IMR-90 (cell line): ENCODE measurements around the gene FEN1. TPM values are rescaled to one million over a fixed set of nuclear protein-coding genes. Genes with fewer than 3 reads are reported as not detected.

ENCODE experiments used
- ATAC-seq: fragments of 200-7000 bp; cut with Tn5 transposase; 2 replicates; pipeline ENCODE4 v1.9.1; 2020; ENCODE audit warnings: low read depth, mild to moderate bottlenecking, moderate library complexity
- BruUV-seq: library from RNA; stranded (reverse); fragments of 400-500 nt; replicated peaks from 2 replicates; lab custom pipeline; 2021; lab: Mats Ljungman, UMichigan
- CTCF ChIA-PET: fragments of 300-600 bp; formaldehyde crosslinking; extraction: SDS; loops from one replicate; lab custom pipeline; 2021; ENCODE audit warnings: antibody characterized with exemption; lab: Yijun Ruan, JAX
- POLR2A ChIA-PET: fragments of 300-600 bp; sonication (Branson Sonifier 250); formaldehyde crosslinking; loops from one replicate; lab custom pipeline; 2022; ENCODE audit warnings: antibody characterized with exemption; ENCODE audit not compliant: unreplicated experiment; lab: Charles Lee
- DNase-seq: peaks from one replicate; pipeline ENCODE4 v3.0.0; 2013
- H2AFZ ChIP-seq: replicated peaks from 2 replicates; pipeline ENCODE3; 2013; ENCODE audit warnings: low read length, mild to moderate bottlenecking; ENCODE audit not compliant: poor library complexity
- H2AK5ac ChIP-seq: 2 replicates; pipeline ENCODE4 v1.6.1; 2013; ENCODE audit warnings: low read depth, low read length, inconsistent platforms
- H2AK9ac ChIP-seq: replicated peaks from 2 replicates; pipeline ENCODE3; 2013; ENCODE audit warnings: mild to moderate bottlenecking, low read depth, low read length, moderate library complexity; ENCODE audit not compliant: poor library complexity
- H2BK120ac ChIP-seq: 2 replicates; pipeline ENCODE4 v1.6.1; 2013; ENCODE audit warnings: low read depth, low read length, inconsistent platforms
- H2BK15ac ChIP-seq: 3 replicates; pipeline ENCODE4 v1.6.1; 2013; ENCODE audit warnings: low read depth, low read length, inconsistent platforms
- H2BK20ac ChIP-seq: 2 replicates; pipeline ENCODE4 v1.6.1; 2013; ENCODE audit warnings: low read depth, mild to moderate bottlenecking, inconsistent platforms, low read length, moderate library complexity
- H2BK5ac ChIP-seq: 2 replicates; pipeline ENCODE4 v1.6.1; 2013; ENCODE audit warnings: mild to moderate bottlenecking, low read depth, low read length, inconsistent platforms; ENCODE audit not compliant: poor library complexity, severe bottlenecking
- H3K14ac ChIP-seq: replicated peaks from 2 replicates; pipeline ENCODE4 v1.6.1; 2013; ENCODE audit warnings: low read depth, low read length, inconsistent platforms
- H3K18ac ChIP-seq: 2 replicates; pipeline ENCODE4 v1.6.1; 2013; ENCODE audit warnings: low read depth, low read length, control low read depth
- H3K23ac ChIP-seq: 2 replicates; pipeline ENCODE4 v1.6.1; 2013; ENCODE audit warnings: low read depth, low read length, inconsistent platforms
- H3K27ac ChIP-seq: 2 replicates; pipeline ENCODE4 v1.5.1; 2013; ENCODE audit warnings: mild to moderate bottlenecking, control low read depth, low read length; ENCODE audit not compliant: insufficient read depth
- H3K27me3 ChIP-seq: 2 replicates; pipeline ENCODE4 v1.6.1; 2013; ENCODE audit warnings: low read length; ENCODE audit not compliant: control insufficient read depth, insufficient read depth
- H3K36me3 ChIP-seq: 2 replicates; pipeline ENCODE4 v1.6.1; 2013; ENCODE audit warnings: low read length, mixed read lengths; ENCODE audit not compliant: control insufficient read depth, insufficient read depth
- H3K4ac ChIP-seq: 2 replicates; pipeline ENCODE4 v1.6.1; 2013; ENCODE audit warnings: low read depth, low read length, inconsistent platforms
- H3K4me1 ChIP-seq: 2 replicates; pipeline ENCODE4 v1.6.1; 2013; ENCODE audit warnings: low read length, mixed read lengths; ENCODE audit not compliant: control insufficient read depth, insufficient read depth
- H3K4me2 ChIP-seq: 2 replicates; pipeline ENCODE4 v1.6.1; 2013; ENCODE audit warnings: low read depth, mild to moderate bottlenecking, control low read depth, low read length, moderate library complexity
- H3K4me3 ChIP-seq: 2 replicates; pipeline ENCODE4 v1.5.1; 2013; ENCODE audit warnings: low read depth, mild to moderate bottlenecking, control low read depth, low read length, moderate library complexity; ENCODE audit not compliant: insufficient read depth
- H3K56ac ChIP-seq: 2 replicates; pipeline ENCODE4 v1.6.1; 2013; ENCODE audit warnings: low read length, inconsistent platforms; ENCODE audit not compliant: insufficient read depth; ENCODE audit errors: extremely low read depth
- H3K79me1 ChIP-seq, 2 experiments: 2 replicates each; pipeline ENCODE4 v1.6.1; 2013; ENCODE audit warnings: low read length in 2 of 2, inconsistent platforms in 1 of 2, low read depth in 1 of 2
- H3K9ac ChIP-seq: 2 replicates; pipeline ENCODE4 v1.6.1; 2013; ENCODE audit warnings: low read depth, low read length, control low read depth
- H3K9me1 ChIP-seq: 2 replicates; pipeline ENCODE4 v1.6.1; 2013; ENCODE audit warnings: low read length, inconsistent platforms; ENCODE audit not compliant: insufficient read depth
- H3K9me3 ChIP-seq: 2 replicates; pipeline ENCODE4 v1.6.1; 2013; ENCODE audit warnings: low read length; ENCODE audit not compliant: control insufficient read depth, insufficient read depth
- H4K20me1 ChIP-seq: 2 replicates; pipeline ENCODE4 v1.6.1; 2013; ENCODE audit warnings: low read length, inconsistent platforms; ENCODE audit not compliant: insufficient read depth
- H4K5ac ChIP-seq: 2 replicates; pipeline ENCODE4 v1.6.1; 2013; ENCODE audit warnings: mild to moderate bottlenecking, low read depth, low read length, control low read depth
- H4K8ac ChIP-seq, 2 experiments: 2 replicates each; pipeline ENCODE4 v1.6.1; 2013; ENCODE audit warnings: low read depth in 2 of 2, low read length in 2 of 2, control low read depth in 1 of 2, inconsistent platforms in 1 of 2
- H4K91ac ChIP-seq: 2 replicates; pipeline ENCODE4 v1.6.1; 2013; ENCODE audit warnings: low read depth, low read length, inconsistent platforms; ENCODE audit not compliant: insufficient read depth
- CTCF ChIP-seq: conservative IDR thresholded peaks from 2 replicates; pipeline ENCODE4 v1.5.1; 2012; ENCODE audit warnings: mild to moderate bottlenecking, low read depth, low read length, improper control_type of control experiment
- FOS ChIP-seq: fragments of 150-350 bp; IDR thresholded peaks from 2 replicates; pipeline ENCODE4 v1.6.1; 2016; ENCODE audit warnings: low read depth, low read length
- RAD21 ChIP-seq: IDR thresholded peaks from 2 replicates; pipeline ENCODE4 v1.6.1; 2012; ENCODE audit warnings: low read length, improper control_type of control experiment
- SMC3 ChIP-seq: fragments of 150-350 bp; IDR thresholded peaks from 2 replicates; pipeline ENCODE4 v1.6.1; 2016; ENCODE audit warnings: low read depth, mild to moderate bottlenecking, antibody characterized with exemption, low read length, moderate library complexity
- WGBS, 2 experiments: methylation state at CpG; one replicate each; pipeline versions ENCODE4 v1.1.5 to v1.1.7; 2013; ENCODE audit warnings: missing lambda C conversion rate in 2 of 2; ENCODE audit not compliant: insufficient read length in 1 of 2; ENCODE audit errors: extremely low coverage in 2 of 2; 5-methylcytosine and 5-hydroxymethylcytosine counted together
- dilution Hi-C: fragments of 300-500 bp; cut with HindIII; formaldehyde crosslinking; loops from one replicate; pipeline ENCODE4 v1.14.3; 2018; ENCODE audit warnings: low sequenced_read_pairs; ENCODE audit not compliant: unreplicated experiment
- in situ Hi-C: fragments of 300-500 bp; cut with MboI; formaldehyde crosslinking; loops from 3 replicates; pipeline ENCODE4 v1.14.3; 2019; ENCODE audit warnings: low sequenced_read_pairs, inconsistent platforms, mixed read lengths
- intact Hi-C: fragments of 100-400 bp; cut with micrococcal nuclease; formaldehyde crosslinking; loops from 2 replicates; pipeline ENCODE4 v1.10.0; 2022
- polyA plus RNA-seq, 3 experiments: library from polyadenylated mRNA; depleted of rRNA; stranded (reverse); fragments of >200 nt; gene quantifications; 2 replicates each; pipeline ENCODE4 v1.2.3, GENCODE V29; 2012; ENCODE audit warnings: low replicate concordance in 1 of 3
- total RNA-seq: library from RNA; depleted of rRNA; stranded (reverse); fragments of >200 nt; gene quantifications from 2 replicates; pipeline ENCODE4 v1.2.3, GENCODE V29; 2012

FEN1 gene
- total and polyA plus RNA-seq, 2 of the 4 experiments (the other 2 are of a cell fraction) = 23.0 to 41.9 TPM

DNA sequence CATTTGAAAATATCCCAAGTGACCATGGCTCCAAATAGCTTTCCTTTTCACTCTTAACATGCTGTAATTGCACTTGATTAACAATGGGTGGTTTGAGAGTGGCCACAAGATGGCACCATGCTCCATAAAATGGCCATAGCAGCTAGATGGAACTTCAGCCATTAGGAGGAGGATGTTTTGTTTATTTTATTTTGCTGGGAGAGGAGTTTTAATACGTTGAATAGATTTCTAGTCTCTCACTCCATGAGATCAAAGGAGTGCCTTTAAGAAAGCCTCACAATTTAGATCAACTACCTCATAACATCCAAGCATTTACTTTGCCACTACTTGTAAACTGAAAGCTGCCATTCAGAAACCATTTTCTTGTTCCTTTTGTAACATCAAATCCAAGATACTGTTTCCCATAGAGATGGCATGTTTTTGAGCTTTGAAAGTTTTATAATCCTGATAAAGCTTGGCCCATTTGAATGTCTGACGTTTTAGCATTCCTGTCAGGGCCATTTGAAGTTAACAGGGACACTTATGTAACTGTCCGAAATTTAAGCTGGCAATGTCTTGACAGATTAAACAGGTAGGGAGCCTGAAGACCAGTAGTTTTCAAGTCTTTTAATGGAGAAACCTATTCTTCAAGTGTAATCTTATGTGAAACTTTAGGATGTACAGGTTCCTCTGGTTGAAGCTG lies 4.7 kb downstream of the FEN1 start:
- no peak overlapping the region for H3K14ac ChIP-seq
- DNase-seq (peak; percentile 88), ATAC-seq (peak; percentile 58)
- no peak overlapping the region for H2AK9ac ChIP-seq
- H3K27me3 ChIP-seq = no peaks in the 10 kb centered on the region
- in situ Hi-C loops = loop anchor here (5.0 to 10.0 kb wide), 2 partner anchors 155 to 307 kb away; partner anchors contain the start of gene BEST1
- ChIA-PET POLR2A (interaction anchor here (0.5 to 1.1 kb wide), 2 partner anchors 18 to 72 kb away, joined by 4 read pairs; no protein-coding TSS in a partner anchor), CTCF (interaction anchor here (0.6 to 3.6 kb wide), 19 partner anchors 10 to 310 kb away, joined by 3 to 27 read pairs (median 4); partner anchors contain the start of gene FADS1)
- dilution Hi-C loops = no loop called here
- H3K9ac ChIP-seq = no peak overlapping the region; the same call in 1 of the 2 replicates
- no peak overlapping the region for H3K23ac ChIP-seq
- no peaks in the 10 kb centered on the region for H3K9me3 ChIP-seq
- H3K79me1 ChIP-seq = peaks cover 21 to 55% of the 10 kb centered on the region in 2 experiments
- no peak overlapping the region for H2BK20ac ChIP-seq
- no peak overlapping the region for H3K4me3 ChIP-seq
- intact Hi-C loops = loop anchor here (1.0 to 2.0 kb wide), 8 partner anchors 29 to 581 kb away; partner anchors contain the start of genes FADS3 and FTH1
- no TSS peak for BruUV-seq
- H4K8ac ChIP-seq = no peak overlapping the region
- no peak overlapping the region for H2BK15ac ChIP-seq
- no peak overlapping the region for H2AFZ ChIP-seq
- no peak overlapping the region for H3K56ac ChIP-seq
- H3K4me1 ChIP-seq = peaks cover 6% of the 10 kb centered on the region
- H3K36me3 ChIP-seq = peaks cover 11% of the 10 kb centered on the region
- H3K4ac ChIP-seq = no peak overlapping the region
- WGBS, 2 experiments = 40% methylated on average over 1 of the region's 3 CpGs; no CpG with 5 or more reads in 1 of the 2 experiments
- H3K4me2 ChIP-seq = peak overlapping the region; percentile 39; the same call in 1 of the 2 replicates
- H4K5ac ChIP-seq = no peak overlapping the region
- no peak overlapping the region for H2BK120ac ChIP-seq
- H4K20me1 ChIP-seq = peaks cover 6% of the 10 kb centered on the region
- no peak overlapping the region for H3K27ac ChIP-seq
- peak; percentile 96 for TF ChIP-seq CTCF
- no peak for TF ChIP-seq FOS
- TF ChIP-seq SMC3 = peak; percentile 86
- peak; percentile 94 for TF ChIP-seq RAD21
- no peak overlapping the region for H4K91ac ChIP-seq
- H2AK5ac ChIP-seq = no peak overlapping the region
- peak overlapping the region; percentile 7 for H2BK5ac ChIP-seq
- H3K9me1 ChIP-seq = peaks cover 7% of the 10 kb centered on the region
- H3K18ac ChIP-seq = no peak overlapping the region
